HG03575 (cell line): ENCODE results near the gene DCC.

Source experiments
- ATAC-seq: cut with Tn5 transposase; IDR thresholded peaks from one replicate; pipeline ENCODE4 v1.9.1; 2021; ENCODE audit not compliant: unreplicated experiment, insufficient number of reproducible peaks, low FRiP score; ENCODE audit errors: extremely low read depth

Gene DCC

GRCh38 chr18:52722904-52723303, 382.9 kb downstream of the DCC start:
- ATAC-seq: no peak

DNA sequence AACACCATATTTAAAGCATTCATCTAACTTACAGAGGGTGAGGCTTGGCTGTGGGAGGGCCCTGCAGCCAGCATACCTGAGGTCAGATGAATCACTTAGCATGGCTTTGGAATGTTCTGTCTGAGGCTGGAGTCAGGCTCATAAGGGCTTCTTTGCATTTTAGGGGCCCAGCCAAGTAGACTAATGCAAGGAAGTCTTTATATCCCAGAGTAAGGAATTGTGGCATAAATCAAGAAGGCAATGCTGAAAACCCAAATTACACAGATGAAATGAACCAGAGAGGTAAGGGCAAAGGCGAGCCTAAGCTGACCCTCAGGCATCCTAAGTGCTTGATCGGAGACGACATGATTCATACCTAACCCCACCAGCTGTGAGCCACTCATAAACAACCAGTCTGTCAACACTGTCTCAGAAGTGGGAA, 383.6 kb downstream of the DCC start:
- no peak for ATAC-seq

- ATAC-seq: no peak
These were observed 391.1 kb downstream of the DCC start for GRCh38 chr18:52730972-52731619.

DNA sequence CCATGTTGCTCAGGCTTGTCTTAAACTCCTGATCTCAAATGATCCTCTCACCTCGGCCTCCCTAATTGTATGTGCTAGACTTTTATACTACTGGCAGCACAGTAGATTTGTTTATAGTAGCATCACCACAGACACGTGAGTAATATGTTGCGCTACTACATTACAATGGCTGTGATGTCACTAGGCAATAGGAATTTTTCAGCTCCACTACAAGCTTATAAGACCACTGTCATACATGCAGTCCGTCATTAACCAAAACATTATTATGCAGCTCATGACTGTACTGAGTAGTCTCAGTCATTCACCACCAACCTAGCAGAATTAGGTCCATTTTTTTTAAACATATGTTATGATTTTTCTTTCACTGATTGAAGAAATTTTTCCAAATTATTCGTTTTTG, 398.9 kb downstream of the DCC start:
- no peak for ATAC-seq

- ATAC-seq: no peak
These were observed 407.0 kb downstream of the DCC start for GRCh38 chr18:52746986-52747385.

GRCh38 chr18:52747869-52748268, 407.9 kb downstream of the DCC start:
- no peak for ATAC-seq

- ATAC-seq: no peak
These were observed 408.3 kb downstream of the DCC start for GRCh38 chr18:52748343-52748742.

DNA sequence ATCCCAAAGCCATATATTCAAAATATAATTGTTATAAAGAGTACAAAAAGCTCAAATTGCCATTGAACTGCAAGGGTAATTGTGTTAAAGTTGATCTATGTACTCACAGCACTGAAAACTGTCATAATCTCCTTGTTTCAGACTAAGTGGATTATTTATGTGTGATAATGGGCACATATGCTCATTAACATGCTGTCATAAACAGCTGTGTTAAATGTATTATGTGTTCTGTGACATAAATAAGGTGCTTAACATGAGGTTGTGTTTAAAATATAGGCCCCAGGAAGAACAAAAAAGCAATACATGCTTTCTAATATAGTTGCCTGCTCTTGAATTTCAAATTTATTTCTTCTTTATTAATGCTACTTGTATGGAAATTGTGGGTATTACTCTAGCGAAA, 409.5 kb downstream of the DCC start:
- no peak for ATAC-seq

- ATAC-seq: no peak
These were observed 411.0 kb downstream of the DCC start for GRCh38 chr18:52750995-52751394.

DNA sequence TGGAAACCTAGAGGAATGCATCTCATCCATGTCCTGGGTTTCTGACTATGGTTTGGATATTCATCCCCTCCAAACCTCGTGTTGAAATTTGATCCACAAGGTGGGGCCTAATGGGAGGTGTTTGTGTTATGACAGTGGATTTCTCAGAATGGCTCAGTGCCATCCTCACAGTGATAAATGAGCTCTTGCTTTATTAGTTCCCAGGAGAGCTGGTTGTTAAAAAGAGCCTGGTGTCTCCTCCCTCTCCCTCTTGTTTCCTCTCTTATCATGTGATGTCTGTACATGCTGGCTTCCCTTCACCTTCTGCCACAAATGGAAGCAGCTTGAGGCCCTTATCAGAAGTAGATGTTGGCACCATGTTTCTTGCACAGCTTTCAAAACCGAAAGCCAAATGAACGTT, 424.3 kb downstream of the DCC start:
- ATAC-seq: no peak

GRCh38 chr18:52766002-52766545, 426.1 kb downstream of the DCC start:
- ATAC-seq: no peak

GRCh38 chr18:52781113-52781512, 441.1 kb downstream of the DCC start:
- ATAC-seq: no peak

- no peak for ATAC-seq
These were observed 451.3 kb downstream of the DCC start for GRCh38 chr18:52791321-52791720.

DNA sequence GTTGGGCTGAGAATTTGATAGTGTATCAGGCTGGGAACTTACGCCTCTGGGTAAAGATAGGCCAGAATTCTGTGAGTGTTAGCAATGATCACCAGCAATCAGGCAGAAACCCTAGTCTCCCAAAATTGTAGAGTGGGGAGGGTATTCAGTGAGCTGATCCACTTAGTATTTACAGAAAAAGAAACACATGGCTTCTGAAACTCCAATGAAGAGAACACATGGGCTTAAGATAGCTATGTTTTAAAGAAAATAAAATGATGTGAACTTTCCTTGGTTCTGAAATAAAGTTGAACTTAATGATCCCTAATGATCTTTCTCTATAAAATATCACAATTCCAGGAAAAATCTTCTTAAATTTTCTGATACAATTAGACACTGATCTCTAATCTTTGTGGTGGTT, 472.8 kb downstream of the DCC start:
- ATAC-seq: no peak

DNA sequence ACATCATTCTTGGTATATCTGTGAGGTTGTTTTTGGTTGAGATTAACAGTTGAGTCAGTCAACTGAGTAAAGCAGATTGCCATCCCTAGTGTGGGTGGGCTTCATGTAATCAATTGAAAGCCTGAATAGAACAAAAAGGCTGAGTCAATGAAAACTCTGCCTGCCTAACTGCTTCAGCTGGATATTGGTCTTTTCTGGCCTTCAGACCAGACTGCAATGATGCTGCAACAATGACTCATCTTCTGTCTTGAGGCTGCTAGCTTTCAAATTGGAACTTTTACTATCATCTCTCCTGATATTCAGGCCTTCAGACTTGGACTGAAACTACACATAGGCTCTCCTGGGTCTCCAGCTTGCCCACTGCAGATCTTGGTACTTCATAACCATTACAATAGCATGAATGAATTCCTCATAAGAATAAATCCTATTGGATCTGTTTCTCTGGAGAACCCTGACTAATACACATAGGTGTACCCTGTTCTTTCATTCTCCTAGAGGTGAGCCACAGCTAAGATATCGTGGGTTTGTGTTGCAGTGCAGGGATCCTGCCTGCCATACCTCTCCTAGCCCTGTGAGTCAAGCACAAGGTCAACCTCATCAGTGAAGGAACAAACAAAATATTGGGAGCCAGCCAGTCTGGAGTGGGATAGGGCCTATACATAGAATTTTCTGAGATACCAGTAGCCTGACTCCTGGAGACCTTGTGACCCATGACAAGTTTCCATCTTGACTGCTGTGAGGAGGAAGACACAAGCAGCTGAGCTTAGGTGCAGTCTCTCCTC, 473.8 kb downstream of the DCC start:
- ATAC-seq: no peak

DNA sequence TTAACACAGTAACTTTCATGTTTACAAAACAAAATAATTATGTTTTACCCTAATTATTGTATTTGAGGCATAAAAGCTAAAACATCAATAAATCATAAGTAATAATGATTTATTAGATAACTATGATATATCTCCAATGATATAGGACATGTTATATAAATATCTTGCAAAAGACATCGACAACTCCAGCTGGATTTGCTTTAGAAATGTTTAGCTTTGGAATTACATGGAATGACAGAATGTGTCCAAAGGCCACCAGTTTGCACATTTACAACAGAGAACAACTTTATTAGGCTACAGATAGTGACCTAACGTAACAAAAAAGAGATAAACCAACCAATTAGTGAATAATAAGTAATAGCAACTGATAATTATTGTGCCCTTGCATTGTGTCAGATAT, 475.7 kb downstream of the DCC start:
- ATAC-seq: no peak

DNA sequence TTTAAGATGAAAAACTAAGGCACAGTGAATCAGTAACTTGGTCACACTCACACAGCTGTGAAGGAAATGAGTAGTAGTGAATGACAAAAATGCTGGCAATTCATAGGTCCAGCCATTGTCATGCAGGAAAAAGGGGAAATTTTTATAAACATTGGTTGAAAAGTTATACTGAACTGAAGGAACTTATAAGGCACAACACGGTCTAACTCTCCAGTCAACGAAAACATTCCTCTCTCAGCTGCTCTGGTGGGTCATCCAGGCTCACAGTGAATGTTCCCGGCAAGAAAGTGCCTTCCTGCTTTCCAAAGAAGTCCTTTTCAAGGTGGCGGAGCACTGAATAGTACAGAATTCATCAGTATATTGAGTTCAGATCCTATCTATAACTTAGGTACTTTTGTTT, 476.1 kb downstream of the DCC start:
- ATAC-seq: no peak

DNA sequence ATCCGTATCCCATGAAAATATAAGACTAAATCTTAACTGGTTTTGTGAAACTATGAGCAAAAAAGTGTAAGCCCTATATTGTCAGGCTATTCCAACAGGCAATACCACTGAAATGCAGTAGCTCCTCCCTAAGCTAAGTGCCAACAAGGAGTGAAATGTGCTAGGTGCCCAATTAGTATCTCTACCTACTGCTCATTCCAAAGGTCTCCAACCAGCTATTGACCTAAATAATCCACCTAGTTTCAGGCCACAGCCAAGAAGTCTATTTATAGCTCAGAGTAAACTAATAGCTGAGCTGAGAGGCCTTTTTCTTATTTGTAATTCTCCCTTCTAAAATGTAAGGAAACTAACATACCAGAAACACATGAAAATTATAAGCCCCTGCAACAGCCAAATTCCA, 482.2 kb downstream of the DCC start:
- ATAC-seq: no peak

DNA sequence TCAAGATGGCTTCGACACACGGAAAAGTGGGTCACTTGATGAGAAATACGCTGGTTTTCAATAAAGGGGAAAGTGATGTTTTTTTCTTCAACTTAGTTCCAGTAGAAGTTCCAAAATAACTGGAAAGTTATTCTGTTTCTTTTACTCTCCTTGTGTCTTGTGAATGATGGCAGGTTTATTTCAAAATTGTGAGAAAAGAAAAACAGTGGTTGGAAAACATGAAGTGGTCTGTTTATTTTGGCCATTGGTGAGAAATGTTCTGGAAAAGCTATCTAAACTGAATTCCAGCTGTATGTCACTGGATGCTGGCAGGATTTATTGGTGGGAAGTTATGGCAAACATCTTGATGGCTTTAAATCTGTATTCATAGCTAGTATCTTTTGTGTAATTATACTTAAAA, 484.1 kb downstream of the DCC start:
- no peak for ATAC-seq

DNA sequence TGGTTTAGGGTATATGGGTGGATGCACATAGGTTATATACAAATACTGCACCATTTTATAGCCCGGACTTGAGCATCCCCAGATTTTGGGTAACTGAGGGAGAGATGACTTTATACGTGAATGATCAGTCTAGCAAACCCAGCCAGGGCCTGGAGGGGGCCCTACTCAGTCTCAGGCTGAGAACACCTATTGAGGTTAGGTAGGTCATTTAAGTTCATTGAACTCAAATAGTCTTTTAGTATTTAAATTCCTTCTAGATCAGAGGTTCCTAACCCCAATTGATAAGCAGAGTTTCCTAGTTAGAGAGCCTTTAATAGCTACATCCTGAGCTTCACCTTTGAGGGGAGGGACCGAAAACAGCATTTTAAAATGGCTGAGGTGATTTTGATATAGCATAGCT, 487.0 kb downstream of the DCC start:
- no peak for ATAC-seq
